AML-193 (cell line): Measurements from ENCODE around the gene SAP130.
A peak's percentile ranks its signal among the peaks of the same experiment; 100 is the strongest.

ENCODE experiments used
- DNase-seq, 2 experiments: peaks; one replicate each; lab custom pipeline; 2025; lab: John Stamatoyannopoulos, UW

Gene SAP130

DNA sequence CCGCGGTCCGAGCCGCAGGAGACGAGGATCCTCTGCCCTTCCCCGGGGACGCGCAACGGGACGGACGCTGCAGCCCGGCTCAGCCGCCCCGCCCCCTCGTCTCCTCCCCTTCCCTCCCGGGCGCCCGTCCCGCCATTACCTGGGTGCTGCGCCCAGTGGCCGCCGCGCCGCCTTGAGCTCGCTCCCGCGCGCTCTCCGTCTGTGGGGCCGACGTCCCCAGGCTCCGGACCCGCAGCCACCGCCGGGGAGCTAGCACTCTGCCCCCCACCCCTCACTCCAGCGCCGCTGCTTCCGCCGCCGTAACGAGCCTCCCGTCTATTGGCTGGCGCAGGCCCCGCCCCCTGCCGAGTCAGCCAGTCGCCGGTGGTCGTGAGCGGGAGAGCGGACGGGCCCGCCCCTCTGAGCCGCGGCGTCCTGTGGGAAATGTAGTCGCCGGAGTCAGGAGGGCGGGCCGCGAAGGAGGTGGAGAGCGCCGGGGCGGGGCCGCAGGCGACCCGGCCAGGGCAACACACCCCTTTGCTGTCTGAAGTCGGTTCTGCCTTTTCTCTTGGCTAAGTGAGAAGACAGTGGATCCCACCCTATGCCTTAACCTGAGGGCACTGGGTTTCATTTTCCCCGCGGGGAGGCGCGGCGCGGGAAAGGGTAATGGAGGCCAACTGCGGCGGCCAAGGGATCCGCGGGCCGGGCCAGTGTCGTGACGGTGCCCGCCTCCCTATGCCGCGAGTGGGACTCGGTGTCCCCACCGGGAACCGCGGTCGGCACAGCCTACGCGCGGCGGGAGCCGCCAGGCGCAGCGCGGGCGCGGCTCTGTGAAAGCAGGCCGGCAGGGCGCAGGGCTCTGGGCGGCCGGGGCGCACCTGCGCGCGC lies at the start of gene SAP130:
TSS of gene SAP130 (minus strand) at position 259 of the 867 bp plus-strand sequence. CDS start 1,767 bp downstream, outside the sequence.
- DNase-seq: peak; percentile 94 to 95

GRCh38 chr2:128076461-128077106 lies 48.7 kb upstream of the SAP130 start:
- DNase-seq: no peak

- DNase-seq: no peak
These were observed 45.4 kb upstream of the SAP130 start for GRCh38 chr2:128073278-128073677.

- no peak for DNase-seq
These were observed 41.9 kb upstream of the SAP130 start for GRCh38 chr2:128069769-128070168.

- DNase-seq: no peak
These were observed 36.5 kb upstream of the SAP130 start for GRCh38 chr2:128064353-128064752.

- DNase-seq: no peak
These were observed 34.7 kb upstream of the SAP130 start for GRCh38 chr2:128062571-128062970.

DNA sequence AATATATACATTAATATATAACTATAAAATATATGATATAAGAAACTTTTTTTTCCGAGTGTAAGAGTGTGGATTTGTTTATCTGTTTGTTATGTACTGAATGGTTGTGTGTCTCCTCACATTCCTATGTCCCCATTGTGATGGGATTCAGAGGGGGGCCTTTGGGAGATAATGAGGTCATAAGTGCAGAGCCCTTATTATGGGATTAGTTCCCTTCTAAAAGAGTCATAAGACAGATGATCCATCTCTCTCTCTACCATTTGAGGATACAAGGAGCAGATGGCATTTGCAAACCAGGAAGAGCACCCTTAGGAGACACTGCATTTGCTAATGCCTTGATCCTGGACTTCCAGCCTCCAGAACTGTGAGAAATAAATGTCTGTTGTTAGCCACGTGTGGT lies 30.3 kb upstream of the SAP130 start:
- DNase-seq: no peak

DNA sequence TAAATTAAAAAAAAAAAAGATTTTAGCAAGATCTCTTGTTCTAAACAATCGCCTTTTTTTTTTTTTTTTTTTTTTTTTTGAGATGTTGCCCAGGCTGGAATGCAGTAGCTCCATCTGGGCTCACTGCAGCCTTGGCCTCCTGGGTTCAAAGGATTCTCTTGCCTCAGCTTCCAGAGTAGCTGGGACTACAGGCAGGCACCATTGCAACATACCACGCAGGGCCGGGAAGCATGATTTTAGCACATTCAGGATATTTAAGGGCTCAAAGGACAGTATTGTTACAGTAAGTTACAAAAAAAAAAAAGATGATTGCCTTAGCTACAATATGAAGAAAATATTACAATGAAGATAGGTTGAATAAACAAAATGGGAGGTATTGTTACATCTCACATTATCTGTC lies 29.5 kb upstream of the SAP130 start:
- DNase-seq: no peak

- DNase-seq: no peak
These were observed 26.4 kb upstream of the SAP130 start for GRCh38 chr2:128054104-128054885.

DNA sequence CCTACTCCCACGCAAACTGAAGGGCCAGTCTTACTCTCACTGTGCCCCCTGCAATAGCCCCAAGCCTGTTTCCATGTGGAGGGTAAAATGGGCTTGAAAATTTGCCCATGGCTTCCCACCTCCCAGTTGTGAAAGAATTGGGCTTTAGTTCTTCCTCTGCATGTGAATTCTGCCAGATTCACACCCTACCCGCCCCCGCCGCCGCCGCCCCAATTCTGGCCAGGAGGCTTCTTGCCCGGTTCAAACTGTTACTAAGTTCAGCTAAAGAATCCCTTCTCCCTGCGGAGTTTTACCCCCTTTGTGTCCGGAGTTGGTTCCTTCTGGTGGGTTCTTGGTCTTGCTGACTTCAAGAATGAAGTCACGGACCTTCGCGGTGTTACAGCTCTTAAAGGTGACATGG lies 25.5 kb upstream of the SAP130 start:
- no peak for DNase-seq

GRCh38 chr2:128043041-128043440 lies 15.2 kb upstream of the SAP130 start:
- DNase-seq: no peak

DNA sequence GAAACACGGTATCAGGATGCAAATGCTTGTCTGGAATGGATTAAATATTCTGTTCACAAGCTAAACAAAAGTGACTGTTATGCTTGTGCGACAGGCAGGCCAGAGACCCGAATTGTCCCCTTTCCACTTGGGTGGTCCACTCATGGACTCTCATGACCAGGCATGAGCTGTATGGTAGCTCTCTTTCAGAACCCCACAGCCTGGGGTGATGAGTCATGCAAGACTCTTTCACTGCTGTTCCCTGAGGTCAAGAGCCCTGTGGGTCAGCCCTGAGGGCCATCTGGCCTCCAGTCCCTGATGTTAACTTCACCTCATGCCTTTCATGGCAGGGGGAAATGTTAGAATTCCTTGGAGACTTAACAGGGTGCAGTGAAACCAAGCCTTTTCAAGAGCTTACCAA lies 13.7 kb upstream of the SAP130 start:
- no peak for DNase-seq

DNA sequence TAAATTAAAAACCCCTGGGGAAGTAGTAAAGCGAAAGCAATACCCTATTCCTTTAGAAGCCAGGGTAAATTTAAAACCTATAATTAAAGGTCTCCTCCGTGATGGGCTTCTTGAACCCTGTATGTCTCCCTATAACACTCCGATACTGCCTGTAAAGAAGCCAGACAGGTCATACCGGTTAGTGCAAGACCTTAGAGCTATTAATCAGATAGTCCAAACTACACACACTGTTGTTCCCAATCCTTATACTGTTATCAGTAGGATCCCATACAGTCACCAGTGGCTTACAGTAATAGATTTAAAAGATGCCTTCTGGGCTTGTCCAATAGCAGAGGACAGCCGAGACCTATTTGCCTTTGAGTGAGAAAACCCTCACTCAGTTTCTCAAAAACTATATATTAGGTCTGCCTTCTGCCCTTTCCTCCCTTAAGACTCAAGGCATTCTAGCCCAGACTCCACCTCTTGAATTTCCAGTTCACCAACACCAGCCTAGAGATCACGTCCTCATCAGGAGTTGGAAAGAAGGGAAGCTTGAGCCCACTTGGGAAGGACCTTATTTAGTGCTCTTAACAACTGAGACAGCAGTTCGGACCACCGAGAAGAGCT lies 12.4 kb upstream of the SAP130 start:
- no peak for DNase-seq

DNA sequence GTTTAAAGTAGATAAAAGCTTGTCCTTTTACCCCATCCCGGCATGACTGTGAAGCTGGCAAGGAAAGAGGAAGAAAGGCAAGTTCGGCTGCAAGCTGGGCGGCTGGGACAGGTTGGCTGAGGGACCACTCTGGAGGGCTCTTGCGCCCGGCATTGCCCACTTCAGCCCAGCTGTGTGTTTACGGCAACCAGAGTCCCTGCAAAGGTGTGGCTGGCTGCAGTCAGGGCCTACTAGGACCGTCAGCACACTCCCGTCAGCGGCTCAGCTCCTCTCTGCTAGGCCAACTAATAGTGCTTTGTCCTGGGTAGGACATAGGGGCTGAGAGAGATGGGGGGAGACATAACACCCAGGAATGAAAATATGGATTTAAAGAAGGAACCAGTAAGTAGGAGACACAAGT lies 11.7 kb upstream of the SAP130 start:
- DNase-seq: no peak

GRCh38 chr2:128038411-128038810 lies 10.6 kb upstream of the SAP130 start:
- DNase-seq: no peak

DNA sequence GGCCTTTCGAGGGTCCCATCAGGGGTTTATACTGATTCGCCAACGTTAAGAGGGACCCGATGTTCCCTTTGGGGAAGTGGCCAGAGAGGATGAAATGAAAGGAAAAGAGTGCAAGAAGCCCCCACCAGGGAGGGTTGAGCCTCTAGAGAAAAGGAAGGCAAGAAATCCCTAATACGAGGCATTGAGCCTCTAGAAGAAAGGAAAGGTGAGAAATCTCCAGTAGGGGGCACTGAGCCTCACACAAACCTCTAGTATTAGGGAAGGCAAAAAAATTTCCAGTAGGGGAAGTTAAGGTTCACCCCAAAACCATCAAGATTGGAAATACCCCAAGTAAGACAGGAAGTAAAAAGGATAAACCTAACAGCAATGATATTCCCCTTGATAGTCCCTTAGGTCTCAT lies 9.8 kb upstream of the SAP130 start:
- no peak for DNase-seq

DNA sequence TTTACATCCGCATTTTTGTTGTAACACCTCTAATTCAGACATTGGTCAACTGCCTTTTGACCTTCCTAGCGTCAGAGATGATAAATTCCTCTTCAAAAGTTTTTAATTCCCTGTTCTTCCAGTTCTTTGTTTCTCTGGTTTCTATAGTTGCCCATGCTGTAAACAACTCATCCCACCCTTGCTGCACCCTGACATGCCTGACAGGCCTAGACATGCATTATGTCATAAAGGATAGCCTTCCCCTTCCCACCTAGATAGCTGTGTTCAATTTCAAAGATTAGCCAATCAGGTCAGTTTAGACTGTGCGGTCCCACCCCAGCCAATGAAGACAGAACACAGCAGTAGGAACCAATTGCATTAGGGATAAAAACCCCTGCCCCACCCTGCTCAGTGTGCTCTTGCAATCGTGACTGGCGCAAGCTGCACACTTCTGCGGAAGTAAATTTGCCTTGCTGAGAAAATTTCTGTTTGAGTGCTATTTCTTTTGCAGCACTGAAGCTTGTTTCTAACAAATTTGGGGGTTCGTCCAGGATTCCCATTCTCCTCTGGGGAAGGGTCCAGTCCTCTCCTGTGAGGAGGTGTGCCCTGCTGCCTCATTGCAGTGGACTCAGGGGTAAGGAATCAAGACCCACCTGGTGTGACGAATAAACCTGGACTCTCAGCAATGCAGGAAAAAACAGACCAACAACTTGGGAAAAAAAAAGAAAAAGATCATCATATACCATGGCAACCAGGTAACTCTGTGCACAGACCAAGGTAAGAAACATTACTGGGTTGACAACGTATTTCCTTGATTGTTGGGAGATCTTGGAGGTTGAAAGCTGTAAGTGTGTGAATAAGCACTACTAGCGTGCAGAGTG lies 9.1 kb upstream of the SAP130 start:
- DNase-seq: no peak

DNA sequence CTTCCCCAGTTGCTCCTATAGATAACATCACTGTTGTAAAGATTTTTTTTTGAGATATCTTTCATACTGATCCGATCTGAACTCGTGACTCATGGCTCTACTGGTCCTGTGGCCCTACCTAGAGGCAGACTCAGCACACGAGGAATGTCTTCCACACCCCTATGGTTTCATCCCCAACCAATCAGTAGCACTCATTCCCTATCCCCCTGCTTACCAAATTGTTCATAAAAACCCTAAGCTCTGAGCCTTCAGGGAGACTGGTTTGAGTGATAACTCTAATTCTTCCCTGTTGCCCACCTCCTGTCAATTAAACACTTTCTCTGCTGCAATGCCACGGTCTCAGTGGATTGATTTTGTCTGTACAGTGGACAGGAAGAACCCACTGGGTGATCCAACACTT lies 4.2 kb upstream of the SAP130 start:
- DNase-seq: no peak

DNA sequence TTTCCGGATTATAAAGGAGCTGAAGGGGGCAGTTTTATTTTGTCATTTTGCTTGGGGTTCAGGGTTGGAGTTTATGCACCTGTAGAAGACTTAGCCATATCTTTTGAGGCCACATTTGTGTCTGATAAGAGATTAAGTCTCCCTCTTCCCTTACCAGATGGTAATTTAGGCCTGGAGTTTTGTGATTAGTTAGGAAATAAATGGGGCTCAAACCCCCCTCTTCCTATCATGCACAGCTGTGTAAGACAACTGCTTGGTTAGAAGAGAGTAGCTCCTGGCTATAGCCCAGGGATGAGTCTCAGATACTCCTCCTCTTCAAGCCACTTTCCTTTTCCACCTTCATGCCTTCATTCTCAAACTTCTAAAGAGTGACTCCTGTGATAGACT lies 802 bp upstream of the SAP130 start:
- peak in 1 of 2 experiments; percentile 1 for DNase-seq

GRCh38 chr2:128027278-128027800 lies 520 bp downstream of the SAP130 start:
- peak; percentile 92 for DNase-seq
